Astrocyte (in vitro differentiated cells and primary cell): ENCODE data around the gene SPIC.

Experiments
- EZH2 ChIP-seq: IDR thresholded peaks from 2 replicates; pipeline ENCODE4 v1.6.1; 2012; ENCODE audit warnings: mild to moderate bottlenecking, low read length, inconsistent platforms; ENCODE audit not compliant: insufficient read depth
- TF ChIP-seq, protein P1 (sequence below): IDR thresholded peaks from 2 replicates; pipeline ENCODE4 v1.5.1; 2011; ENCODE audit warnings: low read depth, mild to moderate bottlenecking, inconsistent platforms, low read length, moderate library complexity; ENCODE audit not compliant: insufficient read depth

DNA sequence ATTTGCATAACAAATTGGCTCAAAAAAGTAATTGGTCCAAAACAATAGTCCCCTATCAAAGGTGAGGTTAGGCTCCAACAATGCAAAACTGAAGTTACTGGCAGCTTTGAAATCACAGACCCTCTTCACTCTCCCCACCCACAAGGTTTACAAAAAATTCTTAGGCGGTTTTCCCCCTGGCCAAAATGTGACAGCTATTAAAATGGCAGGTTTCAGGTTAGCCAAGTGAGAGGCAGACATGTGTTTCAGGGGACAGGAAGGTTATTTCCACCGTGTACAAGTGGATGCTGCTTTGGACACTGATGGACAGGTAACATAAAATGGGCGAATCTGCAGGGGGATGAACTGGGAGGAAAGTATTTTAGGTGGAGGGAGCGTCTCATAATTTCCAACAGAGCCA is 888 bp upstream of the SPIC start:
- TF ChIP-seq, protein P1, sequence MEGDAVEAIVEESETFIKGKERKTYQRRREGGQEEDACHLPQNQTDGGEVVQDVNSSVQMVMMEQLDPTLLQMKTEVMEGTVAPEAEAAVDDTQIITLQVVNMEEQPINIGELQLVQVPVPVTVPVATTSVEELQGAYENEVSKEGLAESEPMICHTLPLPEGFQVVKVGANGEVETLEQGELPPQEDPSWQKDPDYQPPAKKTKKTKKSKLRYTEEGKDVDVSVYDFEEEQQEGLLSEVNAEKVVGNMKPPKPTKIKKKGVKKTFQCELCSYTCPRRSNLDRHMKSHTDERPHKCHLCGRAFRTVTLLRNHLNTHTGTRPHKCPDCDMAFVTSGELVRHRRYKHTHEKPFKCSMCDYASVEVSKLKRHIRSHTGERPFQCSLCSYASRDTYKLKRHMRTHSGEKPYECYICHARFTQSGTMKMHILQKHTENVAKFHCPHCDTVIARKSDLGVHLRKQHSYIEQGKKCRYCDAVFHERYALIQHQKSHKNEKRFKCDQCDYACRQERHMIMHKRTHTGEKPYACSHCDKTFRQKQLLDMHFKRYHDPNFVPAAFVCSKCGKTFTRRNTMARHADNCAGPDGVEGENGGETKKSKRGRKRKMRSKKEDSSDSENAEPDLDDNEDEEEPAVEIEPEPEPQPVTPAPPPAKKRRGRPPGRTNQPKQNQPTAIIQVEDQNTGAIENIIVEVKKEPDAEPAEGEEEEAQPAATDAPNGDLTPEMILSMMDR: no peak
- no peak for TF ChIP-seq EZH2
